Dedifferentiated amniotic fluid mesenchymal stem cell (primary cell): ENCODE measurements around the gene TMEM154.
A peak's percentile ranks its signal among the peaks of the same experiment; 100 is the strongest.

ENCODE experiments used
- DNase-seq: peaks from one replicate; pipeline ENCODE4 v3.0.0-alpha.2; 2016; ENCODE audit errors: extremely low spot score

The TMEM154 gene

GRCh38 chr4:152594057-152594456 lies 85.7 kb downstream of the TMEM154 start:
- no peak for DNase-seq

- DNase-seq = no peak
Measured at GRCh38 chr4:152591876-152592275, 87.9 kb downstream of the TMEM154 start.

GRCh38 chr4:152591396-152591795 lies 88.4 kb downstream of the TMEM154 start:
- DNase-seq = no peak

GRCh38 chr4:152590179-152591031 lies 89.4 kb downstream of the TMEM154 start:
- peak; percentile 87 for DNase-seq

GRCh38 chr4:152588869-152589268 lies 90.9 kb downstream of the TMEM154 start:
- DNase-seq = no peak

GRCh38 chr4:152587127-152587526 lies 92.7 kb downstream of the TMEM154 start:
- DNase-seq = no peak

GRCh38 chr4:152586668-152587067 lies 93.1 kb downstream of the TMEM154 start:
- DNase-seq = no peak

GRCh38 chr4:152585023-152585441 lies 94.8 kb downstream of the TMEM154 start:
- no peak for DNase-seq

- DNase-seq = no peak
Measured at GRCh38 chr4:152581536-152582160, 98.1 kb downstream of the TMEM154 start.

- DNase-seq = no peak
Measured at GRCh38 chr4:152579916-152580315, 99.9 kb downstream of the TMEM154 start.

GRCh38 chr4:152579107-152579764 lies 100.6 kb downstream of the TMEM154 start:
- DNase-seq = no peak

GRCh38 chr4:152578670-152579069 lies 101.1 kb downstream of the TMEM154 start:
- DNase-seq = no peak

GRCh38 chr4:152577708-152578396 lies 101.9 kb downstream of the TMEM154 start:
- DNase-seq = no peak

GRCh38 chr4:152575533-152575932 lies 104.3 kb downstream of the TMEM154 start:
- no peak for DNase-seq

GRCh38 chr4:152573861-152574260 lies 105.9 kb downstream of the TMEM154 start:
- DNase-seq = no peak

GRCh38 chr4:152572417-152573086 lies 107.2 kb downstream of the TMEM154 start:
- no peak for DNase-seq

- DNase-seq = no peak
Measured at GRCh38 chr4:152571770-152572169, 108.0 kb downstream of the TMEM154 start.

GRCh38 chr4:152571296-152571695 lies 108.5 kb downstream of the TMEM154 start:
- DNase-seq = no peak
